B cell (primary cell): ENCODE data around the gene MBP. TPM values are rescaled to one million over a fixed set of nuclear protein-coding genes. Genes with fewer than 3 reads are reported as not detected.

ENCODE experiments used
- ATAC-seq: fragments of 200-7000 bp; cut with Tn5 transposase; one replicate; pipeline ENCODE4 v1.10.0; 2021; ENCODE audit warnings: low read depth, mild to moderate bottlenecking, moderate number of reproducible peaks, moderate library complexity
- CTCF ChIA-PET: fragments of 350-600 bp; sonication (Branson Sonifier 250); formaldehyde crosslinking; loops from one replicate; lab custom pipeline; 2021; ENCODE audit warnings: antibody characterized with exemption, inconsistent platforms; lab: Charles Lee
- POLR2A ChIA-PET: fragments of 350-600 bp; sonication (Branson Sonifier 250); formaldehyde crosslinking; loops from one replicate; lab custom pipeline; 2021; ENCODE audit warnings: antibody characterized with exemption; lab: Charles Lee
- DNase-seq: peaks from one replicate; pipeline ENCODE4 v3.0.0; 2013
- H2AFZ ChIP-seq: 2 replicates; pipeline ENCODE4 v1.6.1; 2012; ENCODE audit warnings: mild to moderate bottlenecking, low read depth, low read length; ENCODE audit not compliant: insufficient read depth, poor library complexity, severe bottlenecking
- H3K27ac ChIP-seq, 2 donors: 1 replicate in 1 of 2; 2 replicates in 1 of 2; pipeline ENCODE4 v1.5.1; 2012 to 2013; ENCODE audit warnings: low read length in 2 of 2, mild to moderate bottlenecking in 2 of 2, moderate library complexity in 1 of 2
- H3K27me3 ChIP-seq, 4 experiments: fragments of 200-600 bp in 1 of 4; sonication (generic) in 1 of 4; replicated peaks in 1 of 4; 1 replicate in 2 of 4; 2 replicates in 2 of 4; pipeline versions ENCODE4 v1.6.1 to v1.7.0; 2013 to 2016; ENCODE audit warnings: low read length in 3 of 4, mild to moderate bottlenecking in 2 of 4, mixed read lengths in 1 of 4, moderate library complexity in 1 of 4; ENCODE audit not compliant: insufficient read depth in 4 of 4, control insufficient read depth in 3 of 4; ENCODE audit errors: control extremely low read depth in 1 of 4
- H3K36me3 ChIP-seq, 2 experiments: replicated peaks in 1 of 2; 1 replicate in 1 of 2; 2 replicates in 1 of 2; pipeline versions ENCODE4 v1.6.1 to v1.7.1; 2013; ENCODE audit warnings: low read length in 1 of 2; ENCODE audit not compliant: insufficient read depth in 2 of 2, control insufficient read depth in 1 of 2; ENCODE audit errors: control extremely low read depth in 1 of 2, extremely low read depth in 1 of 2
- H3K4me1 ChIP-seq, 2 donors: fragments of 200-600 bp in 1 of 2; sonication (generic) in 1 of 2; 1 replicate in 1 of 2; 2 replicates in 1 of 2; pipeline versions ENCODE4 v1.5.1 to v1.6.1; 2013 to 2017; ENCODE audit warnings: low read length in 2 of 2; ENCODE audit not compliant: control insufficient read depth in 2 of 2, insufficient read depth in 2 of 2
- H3K4me2 ChIP-seq: replicated peaks from 2 replicates; pipeline ENCODE3; 2012; ENCODE audit warnings: mild to moderate bottlenecking, low read depth, low read length; ENCODE audit not compliant: poor library complexity, severe bottlenecking
- H3K4me3 ChIP-seq, 5 experiments: fragments of 200-600 bp in 1 of 5; sonication (generic) in 1 of 5; 1 replicate in 3 of 5; 2 replicates in 2 of 5; pipeline versions ENCODE4 v1.5.1 to v1.7.0; 2011 to 2016; ENCODE audit warnings: low read length in 4 of 5, mild to moderate bottlenecking in 4 of 5, low read depth in 2 of 5, control low read depth in 1 of 5, moderate library complexity in 1 of 5; ENCODE audit not compliant: insufficient read depth in 1 of 5; ENCODE audit errors: control extremely low read depth in 1 of 5, extremely low read depth in 1 of 5
- H3K79me2 ChIP-seq: fragments of 200-600 bp; sonication (generic); one replicate; pipeline ENCODE4 v1.6.0; 2016; ENCODE audit warnings: low read length; ENCODE audit not compliant: control insufficient read depth, insufficient read depth
- H3K9ac ChIP-seq: fragments of 200-600 bp; sonication (generic); 2 replicates; pipeline ENCODE4 v1.6.1; 2017; ENCODE audit warnings: mild to moderate bottlenecking, low read length, moderate library complexity
- H3K9me3 ChIP-seq, 3 donors: one replicate each; pipeline versions ENCODE4 v1.6.1 to v1.7.1; 2013; ENCODE audit warnings: low read length in 2 of 3; ENCODE audit not compliant: control insufficient read depth in 2 of 3, insufficient read depth in 1 of 3; ENCODE audit errors: control extremely low read depth in 1 of 3
- H4K20me1 ChIP-seq: 2 replicates; pipeline ENCODE4 v1.6.0; 2012; ENCODE audit warnings: mild to moderate bottlenecking, low read length; ENCODE audit not compliant: insufficient read depth, control insufficient read depth, poor library complexity, severe bottlenecking
- H3K27ac Mint-ChIP-seq: one replicate; pipeline ENCODE4 v1.8.0; 2021; ENCODE audit warnings: mixed read lengths
- H3K27me3 Mint-ChIP-seq: one replicate; pipeline ENCODE4 v1.8.0; 2021; ENCODE audit warnings: mixed read lengths
- H3K4me1 Mint-ChIP-seq: one replicate; pipeline ENCODE4 v1.8.0; 2021; ENCODE audit warnings: mixed read lengths
- H3K4me3 Mint-ChIP-seq: one replicate; pipeline ENCODE4 v1.8.0; 2021; ENCODE audit warnings: mixed read lengths
- H3K9me3 Mint-ChIP-seq: one replicate; pipeline ENCODE4 v1.8.0; 2022; ENCODE audit warnings: mixed read lengths; ENCODE audit not compliant: insufficient read depth
- CTCF ChIP-seq: fragments of 200-600 bp; IDR thresholded peaks from one replicate; pipeline ENCODE4 v1.8.0; 2022; ENCODE audit warnings: antibody characterized with exemption, mild to moderate bottlenecking
- EZH2 ChIP-seq: IDR thresholded peaks from 2 replicates; pipeline ENCODE4 v1.6.1; 2012; ENCODE audit warnings: borderline replicate concordance, low read depth, mild to moderate bottlenecking, moderate library complexity, low read length; ENCODE audit not compliant: insufficient read depth, poor library complexity, severe bottlenecking
- WGBS: methylation state at CpG from one replicate; pipeline ENCODE4 v1.1.5; 2013; ENCODE audit warnings: missing lambda C conversion rate; ENCODE audit not compliant: insufficient coverage; 5-methylcytosine and 5-hydroxymethylcytosine counted together
- intact Hi-C: fragments of 100-400 bp; cut with micrococcal nuclease; formaldehyde crosslinking; loops from one replicate; pipeline ENCODE4 v1.10.0; 2022
- polyA plus RNA-seq: library from polyadenylated mRNA; depleted of rRNA; stranded (reverse); fragments of >200 nt; gene quantifications from 2 replicates; pipeline ENCODE4 v1.2.3, GENCODE V29; 2012
- total RNA-seq, 2 donors: library from RNA; stranded (reverse); fragments of 120-200 nt in 1 of 2; gene quantifications; 1 replicate in 1 of 2; 2 replicates in 1 of 2; pipeline versions ENCODE4 v1.2.3 to v1.2.4, GENCODE V29; 2013 to 2022

MBP gene
- total and polyA plus RNA-seq, 2 donors (not counting 1 experiment from before 2014, with no cell fraction given), result 30.1 to 192 TPM

GRCh38 chr18:77024476-77024875 is 108.1 kb downstream of the MBP start:
- H3K4me1 Mint-ChIP-seq, result peaks cover 1% of the 10 kb centered on the region
- intact Hi-C loops, result no loop called here
- no peaks in the 10 kb centered on the region for H3K9me3 ChIP-seq
- no peaks in the 10 kb centered on the region for H3K27me3 Mint-ChIP-seq
- TF ChIP-seq EZH2 (no peak), CTCF (no peak)
- H3K27ac Mint-ChIP-seq, result no peak overlapping the region
- peaks cover 44% of the 10 kb centered on the region for H3K79me2 ChIP-seq
- peaks cover 0 to 10% of the 10 kb centered on the region in 2 donors for H3K4me1 ChIP-seq
- CTCF ChIA-PET, result no interaction called here
- H3K27ac ChIP-seq, result no peak overlapping the region
- no peak overlapping the region for H3K4me3 Mint-ChIP-seq
- H3K27me3 ChIP-seq, result no peaks in the 10 kb centered on the region
- no peak overlapping the region for H3K4me2 ChIP-seq
- no peak overlapping the region for H2AFZ ChIP-seq
- POLR2A ChIA-PET, result no interaction called here
- H3K4me3 ChIP-seq, result no peak overlapping the region
- DNase-seq (no peak), ATAC-seq (no peak)
- H3K9me3 Mint-ChIP-seq, result no peaks in the 10 kb centered on the region
- WGBS, result 98% methylated on average over 11 of the region's 14 CpGs
- no peak overlapping the region for H3K9ac ChIP-seq
- H3K36me3 ChIP-seq, result peaks cover 4 to 28% of the 10 kb centered on the region in 2 experiments
- H4K20me1 ChIP-seq, result peaks cover 49% of the 10 kb centered on the region

GRCh38 chr18:77023102-77023782 is 109.3 kb downstream of the MBP start:
- Mint-ChIP-seq H3K9me3 (no peaks in the 10 kb centered on the region), H3K4me1 (peaks cover 2% of the 10 kb centered on the region), H3K4me3 (no peak overlapping the region), H3K27ac (no peak overlapping the region), H3K27me3 (no peaks in the 10 kb centered on the region)
- Histone ChIP-seq H3K79me2 (peaks cover 53% of the 10 kb centered on the region), H3K27me3 (no peaks in the 10 kb centered on the region), H3K36me3 (peaks cover 4 to 33% of the 10 kb centered on the region in 2 experiments), H2AFZ (no peak overlapping the region), H3K9ac (no peak overlapping the region), H3K9me3 (no peaks in the 10 kb centered on the region), H3K27ac (no peak overlapping the region), H4K20me1 (peaks cover 47% of the 10 kb centered on the region), H3K4me3 (no peak overlapping the region), H3K4me1 (peaks cover 0 to 10% of the 10 kb centered on the region in 2 donors), H3K4me2 (no peak overlapping the region)
- WGBS, result 68% methylated on average over 18 of the region's 19 CpGs
- DNase-seq (no peak), ATAC-seq (no peak)
- TF ChIP-seq EZH2 (no peak), CTCF (no peak)
- CTCF ChIA-PET, result no interaction called here
- POLR2A ChIA-PET, result no interaction called here
- intact Hi-C loops, result no loop called here
